Endothelial cell of umbilical vein (primary cell): ENCODE data around the gene OR8G1. TPM values are rescaled to one million over a fixed set of nuclear protein-coding genes. Genes with fewer than 3 reads are reported as not detected.
"Not testable (repeated sequence)": the region's sequence is repeated elsewhere in the genome, so short reads cannot be mapped to it uniquely, and the experiment has no call there.

ENCODE experiments used
- BruUV-seq: library from RNA; stranded (reverse); fragments of 400-500 nt; replicated peaks from 2 replicates; lab custom pipeline; 2021; lab: Mats Ljungman, UMichigan
- CTCF ChIA-PET: fragments of 300-600, 350-600 bp; sonication (Branson Sonifier 250); formaldehyde crosslinking; loops from one replicate; lab custom pipeline; 2021; ENCODE audit warnings: antibody characterized with exemption, inconsistent platforms; lab: Charles Lee
- POLR2A ChIA-PET: fragments of 300-600, 350-600 bp; sonication (Branson Sonifier 250); formaldehyde crosslinking; loops from one replicate; lab custom pipeline; 2021; ENCODE audit warnings: antibody characterized with exemption, inconsistent platforms; lab: Charles Lee
- DNase-seq: peaks from one replicate; pipeline ENCODE4 v3.0.0-alpha.2; 2011; ENCODE audit warnings: low read depth, low spot score
- FAIRE-seq: peaks from 2 replicates; lab custom pipeline; 2011; peaks lifted over from hg19 to GRCh38; lab: Jason Lieb, UNC
- H2AFZ ChIP-seq: 2 replicates; pipeline ENCODE4 v1.6.0; 2012; ENCODE audit warnings: low read depth, low read length, control low read depth, inconsistent platforms
- H3K27ac ChIP-seq: 2 replicates; pipeline ENCODE4 v1.5.1; 2011; ENCODE audit warnings: low read depth, mild to moderate bottlenecking, control low read depth, low read length, moderate library complexity; ENCODE audit not compliant: insufficient read depth
- H3K27me3 ChIP-seq, 2 experiments: 2 replicates each; pipeline versions ENCODE4 v1.6.0 to v1.6.1; 2011; ENCODE audit warnings: low read length in 2 of 2, mixed read lengths in 1 of 2; ENCODE audit not compliant: control insufficient read depth in 2 of 2, insufficient read depth in 2 of 2
- H3K36me3 ChIP-seq, 2 experiments: 2 replicates in 1 of 2; 3 replicates in 1 of 2; pipeline ENCODE4 v1.5.1; 2011; ENCODE audit warnings: low read length in 2 of 2, mild to moderate bottlenecking in 1 of 2, moderate library complexity in 1 of 2; ENCODE audit not compliant: control insufficient read depth in 2 of 2, insufficient read depth in 2 of 2; ENCODE audit errors: extremely low read depth in 1 of 2
- H3K4me1 ChIP-seq: 3 replicates; pipeline ENCODE4 v1.5.1; 2011; ENCODE audit warnings: mild to moderate bottlenecking, low read length; ENCODE audit not compliant: control insufficient read depth, insufficient read depth; ENCODE audit errors: extremely low read depth
- H3K4me2 ChIP-seq: 2 replicates; pipeline ENCODE4 v1.6.1; 2011; ENCODE audit warnings: low read length, control low read depth, mixed read lengths; ENCODE audit not compliant: insufficient read depth
- H3K4me3 ChIP-seq, 3 experiments: fragments of 200-600 bp in 1 of 3; sonication (generic), shearing (Covaris generic) in 1 of 3; replicated peaks in 1 of 3; 2 replicates each; pipeline ENCODE4 v1.5.1; 2011 to 2016; ENCODE audit warnings: control low read depth in 3 of 3, low read length in 3 of 3, mild to moderate bottlenecking in 2 of 3, inconsistent platforms in 1 of 3, low read depth in 1 of 3, moderate library complexity in 1 of 3; ENCODE audit not compliant: insufficient read depth in 1 of 3
- H3K79me2 ChIP-seq: 2 replicates; pipeline ENCODE4 v1.6.0; 2012; ENCODE audit warnings: low read length, inconsistent platforms; ENCODE audit not compliant: control insufficient read depth, insufficient read depth
- H3K9ac ChIP-seq: replicated peaks from 2 replicates; pipeline ENCODE3; 2011; ENCODE audit warnings: low read length, control low read depth; ENCODE audit not compliant: insufficient read depth; ENCODE audit errors: extremely low read depth
- H3K9me1 ChIP-seq: replicated peaks from 3 replicates; pipeline ENCODE4 v1.6.0; 2011; ENCODE audit warnings: mild to moderate bottlenecking, low read length; ENCODE audit not compliant: control insufficient read depth, insufficient read depth; ENCODE audit errors: extremely low read depth
- H3K9me3 ChIP-seq: replicated peaks from 2 replicates; pipeline ENCODE4 v1.5.1; 2012; ENCODE audit warnings: low read length, inconsistent platforms; ENCODE audit not compliant: control insufficient read depth, insufficient read depth
- H4K20me1 ChIP-seq: replicated peaks from 2 replicates; pipeline ENCODE3; 2011; ENCODE audit warnings: mild to moderate bottlenecking, low read length; ENCODE audit not compliant: control insufficient read depth, insufficient read depth; ENCODE audit errors: extremely low read depth
- FOS ChIP-seq: IDR thresholded peaks from 2 replicates; pipeline ENCODE4 v1.6.1; 2011; ENCODE audit warnings: mild to moderate bottlenecking, low read length, moderate library complexity, borderline replicate concordance; ENCODE audit not compliant: insufficient read depth
- GATA2 ChIP-seq: IDR thresholded peaks from 2 replicates; pipeline ENCODE4 v1.7.0; 2011; ENCODE audit warnings: low read depth, mild to moderate bottlenecking, moderate library complexity, mixed read lengths, low read length; ENCODE audit not compliant: insufficient read length, insufficient read depth
- JUN ChIP-seq: IDR thresholded peaks from 2 replicates; pipeline ENCODE4 v1.6.1; 2011; ENCODE audit warnings: borderline replicate concordance, low read depth; ENCODE audit not compliant: insufficient read length, insufficient read depth
- POLR2A ChIP-seq: IDR thresholded peaks from 2 replicates; pipeline ENCODE4 v1.6.1; 2012; ENCODE audit warnings: low read depth, mild to moderate bottlenecking, control low read depth, low read length
- POLR2AphosphoS5 ChIP-seq: IDR thresholded peaks from 2 replicates; pipeline ENCODE4 v1.6.1; 2012; ENCODE audit warnings: low read depth, mild to moderate bottlenecking, control low read depth, low read length, moderate library complexity; ENCODE audit not compliant: insufficient read depth
- dilution Hi-C: fragments of 300-500 bp; cut with MboI; formaldehyde crosslinking; loops from one replicate; pipeline ENCODE4 v1.15.0; 2019; ENCODE audit warnings: low sequenced_read_pairs; ENCODE audit not compliant: extremely low pct_ligation_motif_present
- intact Hi-C: fragments of 100-400 bp; cut with micrococcal nuclease; formaldehyde crosslinking; loops from one replicate; pipeline ENCODE4 v1.10.0; 2022
- polyA plus RNA-seq, 4 experiments: library from polyadenylated mRNA; depleted of rRNA in 3 of 4; stranded (reverse) in 3 of 4; unstranded in 1 of 4; fragments of >200 nt; gene quantifications; 2 replicates each; pipeline versions ENCODE4 v1.2.1 to v1.2.3, GENCODE V29; 2011 to 2012; ENCODE audit warnings: missing spikeins in 1 of 4
- total RNA-seq: library from RNA; stranded (reverse); gene quantifications from 2 replicates; pipeline ENCODE4 v1.2.3, GENCODE V29; 2021
- TF ChIP-seq, protein P1 (sequence below): IDR thresholded peaks from 2 replicates; pipeline ENCODE4 v1.6.1; 2011; ENCODE audit not compliant: insufficient read depth, insufficient read length

The OR8G1 gene
- total and polyA plus RNA-seq, 2 donors (not counting 3 experiments of a cell fraction or from before 2014, with no cell fraction given) = not detected

GRCh38 chr11:124233376-124233775 lies 7.5 kb upstream of the OR8G1 start:
- no peak overlapping the region for H2AFZ ChIP-seq
- CTCF ChIA-PET = no interaction called here
- FAIRE-seq (no peak), DNase-seq (no peak)
- H3K9ac ChIP-seq = no peak overlapping the region
- no peaks in the 10 kb centered on the region for H3K9me3 ChIP-seq
- dilution Hi-C loops = no loop called here
- BruUV-seq = no TSS peak
- no peaks in the 10 kb centered on the region for H3K9me1 ChIP-seq
- no peak overlapping the region for H3K4me2 ChIP-seq
- no peaks in the 10 kb centered on the region for H4K20me1 ChIP-seq
- H3K4me1 ChIP-seq = no peaks in the 10 kb centered on the region
- no peaks in the 10 kb centered on the region for H3K27me3 ChIP-seq
- no peaks in the 10 kb centered on the region for H3K36me3 ChIP-seq
- H3K4me3 ChIP-seq = no peak overlapping the region
- H3K27ac ChIP-seq = no peak overlapping the region
- POLR2A ChIA-PET = no interaction called here
- H3K79me2 ChIP-seq = no peaks in the 10 kb centered on the region
- TF ChIP-seq GATA2 (no peak), POLR2A (no peak), POLR2AphosphoS5 (no peak)
- TF ChIP-seq, protein P1, sequence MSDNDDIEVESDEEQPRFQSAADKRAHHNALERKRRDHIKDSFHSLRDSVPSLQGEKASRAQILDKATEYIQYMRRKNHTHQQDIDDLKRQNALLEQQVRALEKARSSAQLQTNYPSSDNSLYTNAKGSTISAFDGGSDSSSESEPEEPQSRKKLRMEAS = no peak
- intact Hi-C loops = no loop called here

GRCh38 chr11:124238512-124238911 lies 2.4 kb upstream of the OR8G1 start:
- no peak overlapping the region for H2AFZ ChIP-seq
- H3K9me3 ChIP-seq = no peaks in the 10 kb centered on the region
- TF ChIP-seq GATA2 (no peak), FOS (no peak), JUN (no peak)
- no peaks in the 10 kb centered on the region for H3K79me2 ChIP-seq
- no peak overlapping the region for H3K4me2 ChIP-seq
- BruUV-seq = no TSS peak
- DNase-seq = no peak
- H3K36me3 ChIP-seq = no peaks in the 10 kb centered on the region
- H3K9ac ChIP-seq = no peak overlapping the region
- intact Hi-C loops (no loop called here), dilution Hi-C loops (no loop called here)
- H3K27ac ChIP-seq = no peak overlapping the region
- H3K4me3 ChIP-seq = no peak overlapping the region
- no peak for FAIRE-seq
- peaks cover 0 to 2% of the 10 kb centered on the region in 2 experiments for H3K27me3 ChIP-seq
- no peaks in the 10 kb centered on the region for H3K9me1 ChIP-seq
- CTCF ChIA-PET = interaction anchor here (1.0 kb wide), 1 partner anchor 9 kb away, joined by 3 read pairs; no protein-coding TSS in a partner anchor
- POLR2A ChIA-PET = no interaction called here
- H3K4me1 ChIP-seq = no peaks in the 10 kb centered on the region
- no peaks in the 10 kb centered on the region for H4K20me1 ChIP-seq

DNA sequence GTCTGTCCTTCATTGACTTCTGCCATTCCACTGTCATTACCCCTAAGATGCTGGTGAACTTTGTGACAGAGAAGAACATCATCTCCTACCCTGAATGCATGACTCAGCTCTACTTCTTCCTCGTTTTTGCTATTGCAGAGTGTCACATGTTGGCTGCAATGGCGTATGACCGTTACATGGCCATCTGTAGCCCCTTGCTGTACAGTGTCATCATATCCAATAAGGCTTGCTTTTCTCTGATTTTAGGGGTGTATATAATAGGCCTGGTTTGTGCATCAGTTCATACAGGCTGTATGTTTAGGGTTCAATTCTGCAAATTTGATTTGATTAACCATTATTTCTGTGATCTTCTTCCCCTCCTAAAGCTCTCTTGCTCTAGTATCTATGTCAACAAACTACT lies 9.0 kb downstream of the OR8G1 start:
- H3K27me3 ChIP-seq, H3K4me1 ChIP-seq, CTCF ChIA-PET, H3K9me3 ChIP-seq, H4K20me1 ChIP-seq, H3K9me1 ChIP-seq, H3K27ac ChIP-seq, dilution Hi-C loops, H3K4me2 ChIP-seq, BruUV-seq, H3K36me3 ChIP-seq, H3K9ac ChIP-seq, H3K4me3 ChIP-seq, H2AFZ ChIP-seq, POLR2A ChIA-PET, DNase-seq, FAIRE-seq, H3K79me2 ChIP-seq: not testable (repeated sequence)
- intact Hi-C loops = loop anchor here (2.0 kb wide), 1 partner anchor 25 kb away; no protein-coding TSS in a partner anchor
